GM19240 (cell line): Measurements from ENCODE around the gene TP53AIP1.

Experiments
- DNase-seq: peaks from one replicate; pipeline ENCODE4 v3.0.0; 2011; ENCODE audit warnings: low spot score; ENCODE audit not compliant: insufficient read length

TP53AIP1 gene

GRCh38 chr11:128943428-128943976 is 831 bp upstream of the TP53AIP1 start:
- no peak for DNase-seq

GRCh38 chr11:128942272-128942612 is 429 bp downstream of the TP53AIP1 start:
- no peak for DNase-seq

GRCh38 chr11:128941573-128942271 is 949 bp downstream of the TP53AIP1 start:
- DNase-seq: no peak

DNA sequence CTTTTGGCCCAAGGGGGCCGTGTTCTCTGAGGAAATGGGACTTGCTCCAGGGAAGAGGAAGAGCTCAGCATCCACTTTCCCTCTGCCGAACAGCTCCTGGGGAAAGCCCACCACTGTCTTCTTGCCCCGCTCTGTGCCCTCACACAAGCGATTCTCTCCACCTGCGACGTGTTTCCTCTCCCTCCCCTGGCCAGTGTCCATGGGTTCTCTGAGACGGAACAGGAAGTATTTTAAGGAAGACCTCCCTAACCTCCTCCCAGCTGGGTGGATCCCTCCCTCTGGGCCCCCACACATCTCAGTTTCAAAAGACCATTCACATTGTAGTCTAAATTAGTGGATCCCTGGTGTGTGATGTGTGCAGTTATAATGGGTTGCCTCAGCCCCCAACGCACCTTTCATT is 1.6 kb downstream of the TP53AIP1 start:
- DNase-seq: no peak

DNA sequence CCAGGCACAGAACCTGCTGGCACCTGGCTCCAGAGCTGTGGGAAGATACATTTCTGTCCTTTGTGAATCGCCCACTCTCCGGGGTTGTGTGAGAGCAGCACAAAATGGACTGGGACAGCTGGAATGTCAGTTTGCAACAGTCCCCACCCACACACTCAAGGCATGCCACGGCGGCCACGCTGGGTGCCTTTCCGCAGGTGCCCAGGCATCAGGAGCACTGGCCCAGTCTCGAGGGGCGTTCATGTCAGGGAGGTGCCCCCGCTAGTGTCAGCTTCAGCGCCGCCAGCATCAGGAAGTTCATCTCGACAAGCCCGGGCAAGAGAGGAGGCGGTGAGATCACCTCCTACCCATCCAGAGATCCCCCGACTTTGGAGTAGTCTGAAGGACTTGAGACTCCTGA is 2.1 kb downstream of the TP53AIP1 start:
- DNase-seq: no peak

DNA sequence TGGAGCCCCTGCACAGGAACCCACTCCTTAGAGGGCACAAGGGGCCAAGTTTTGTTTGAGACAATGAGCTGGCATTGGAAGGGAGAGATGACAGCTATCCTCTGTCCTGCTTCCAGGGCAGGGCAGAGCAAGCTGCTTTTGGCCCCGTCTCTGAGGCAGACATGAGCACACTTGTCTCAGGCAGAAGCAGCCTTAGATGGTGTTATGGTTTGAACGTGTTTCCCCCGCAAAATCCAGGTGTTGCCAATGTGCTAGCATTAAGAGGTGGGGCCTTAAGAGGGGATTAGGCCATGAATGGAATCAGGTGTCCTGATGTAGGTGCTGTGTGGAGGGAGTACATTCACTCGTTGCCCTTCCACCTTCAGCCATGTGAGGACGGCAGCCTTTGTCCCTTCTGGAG is 2.5 kb downstream of the TP53AIP1 start:
- no peak for DNase-seq

DNA sequence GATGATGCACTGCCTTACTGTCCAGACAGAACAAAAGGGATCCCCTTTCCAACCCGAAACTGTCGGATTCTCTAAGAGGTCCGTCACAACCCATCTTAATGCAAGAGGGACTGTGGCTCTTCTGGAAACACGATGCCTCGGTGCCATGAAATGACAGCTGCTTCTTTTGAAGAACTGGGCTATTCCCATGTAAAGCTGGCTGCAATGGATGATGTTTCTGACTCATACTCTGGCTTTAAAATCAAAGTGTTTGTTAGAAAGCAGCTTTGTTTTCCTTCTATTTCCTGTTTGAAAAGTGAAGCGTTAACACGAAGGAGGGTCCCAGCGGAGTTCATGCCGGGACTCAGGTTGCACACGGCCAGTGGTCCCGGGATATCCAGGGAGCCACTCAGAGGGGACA is 3.1 kb downstream of the TP53AIP1 start:
- no peak for DNase-seq

DNA sequence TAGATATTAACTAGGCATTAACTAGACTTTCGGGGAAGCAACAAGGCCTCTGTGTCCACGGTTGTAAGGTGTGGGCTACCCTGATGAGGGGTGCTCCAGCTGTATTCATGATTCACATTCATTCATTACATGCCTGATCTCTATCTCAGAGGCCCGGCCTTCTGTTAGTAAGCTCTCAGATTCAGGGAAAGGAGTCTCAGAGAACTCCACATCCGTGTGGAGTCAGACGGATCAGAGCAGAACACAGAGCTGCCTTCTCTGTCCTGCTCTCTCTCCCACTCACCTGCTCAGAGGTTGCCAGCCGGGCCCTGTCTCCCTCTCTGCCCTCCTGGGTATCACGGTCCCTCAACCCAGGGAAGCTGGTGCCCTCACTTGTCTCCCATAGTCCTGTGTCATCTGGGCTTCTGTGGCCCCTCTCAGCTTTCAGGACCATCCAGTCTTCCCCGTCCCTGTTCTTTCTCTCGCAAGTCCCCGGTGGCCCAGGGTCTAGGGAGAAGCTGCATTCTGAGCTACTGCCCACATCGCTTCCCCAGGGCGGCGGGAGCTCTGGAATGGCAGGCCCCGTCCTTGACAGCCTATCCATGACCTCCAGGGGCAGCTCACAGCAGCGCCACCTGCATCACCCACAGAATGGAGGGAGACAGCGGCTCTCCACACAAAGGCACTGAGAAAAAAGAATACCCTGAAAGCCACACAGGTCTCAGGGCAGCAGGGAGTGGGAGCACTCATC is 4.3 kb downstream of the TP53AIP1 start:
- no peak for DNase-seq

- DNase-seq: no peak
These were observed 5.2 kb downstream of the TP53AIP1 start for GRCh38 chr11:128937480-128937879.

DNA sequence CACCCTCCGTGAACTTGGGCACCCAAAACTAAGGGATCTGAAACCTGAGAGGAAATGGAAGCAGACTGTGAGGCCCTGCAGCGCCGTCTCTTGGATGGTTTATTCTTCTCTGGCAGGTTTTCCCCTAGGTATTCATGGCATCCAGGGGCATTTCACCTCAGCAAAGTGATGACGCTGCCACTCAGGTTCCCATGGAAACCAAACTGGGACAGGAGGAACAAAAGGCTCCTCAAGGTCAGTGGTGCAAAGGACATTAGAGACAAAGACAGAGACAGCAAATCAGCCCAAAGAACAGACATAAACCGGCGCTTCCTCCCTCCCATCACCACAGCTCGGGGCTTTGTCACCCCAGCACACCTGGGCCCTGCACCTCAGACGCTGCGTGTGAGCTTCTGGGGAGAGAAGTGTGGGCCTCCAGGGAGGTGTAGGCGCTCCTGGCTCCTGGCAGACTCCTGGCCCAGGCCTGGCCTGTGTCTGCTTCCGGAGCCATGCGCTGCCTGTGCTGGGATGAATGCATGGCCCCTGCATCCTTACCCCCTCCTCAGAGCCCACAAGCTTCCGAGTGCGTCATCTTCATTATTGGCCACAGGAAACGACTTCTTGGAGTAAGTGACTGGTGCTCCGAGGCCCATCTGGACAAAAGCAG is 5.9 kb downstream of the TP53AIP1 start:
- no peak for DNase-seq

DNA sequence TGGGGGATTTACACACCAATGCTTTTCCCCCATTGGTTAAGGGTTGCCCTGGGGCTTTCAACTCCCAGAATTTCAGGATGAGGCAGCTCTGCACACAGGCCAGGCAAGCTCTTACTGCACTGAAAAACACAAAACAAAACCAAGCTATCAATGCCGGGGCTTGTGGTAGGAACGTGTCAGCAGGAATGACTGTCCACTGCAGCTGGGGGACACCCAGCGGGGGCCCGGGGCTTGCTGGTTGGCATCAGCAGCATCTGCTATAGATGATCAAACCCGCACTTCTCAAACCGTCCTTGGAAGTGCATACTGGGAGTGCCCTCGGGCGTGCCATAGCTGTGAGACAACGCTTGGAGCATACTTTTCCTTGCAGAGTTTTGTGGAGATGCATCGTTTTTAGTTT is 7.7 kb downstream of the TP53AIP1 start:
- no peak for DNase-seq

- no peak for DNase-seq
These were observed 8.3 kb downstream of the TP53AIP1 start for GRCh38 chr11:128934351-128934750.

DNA sequence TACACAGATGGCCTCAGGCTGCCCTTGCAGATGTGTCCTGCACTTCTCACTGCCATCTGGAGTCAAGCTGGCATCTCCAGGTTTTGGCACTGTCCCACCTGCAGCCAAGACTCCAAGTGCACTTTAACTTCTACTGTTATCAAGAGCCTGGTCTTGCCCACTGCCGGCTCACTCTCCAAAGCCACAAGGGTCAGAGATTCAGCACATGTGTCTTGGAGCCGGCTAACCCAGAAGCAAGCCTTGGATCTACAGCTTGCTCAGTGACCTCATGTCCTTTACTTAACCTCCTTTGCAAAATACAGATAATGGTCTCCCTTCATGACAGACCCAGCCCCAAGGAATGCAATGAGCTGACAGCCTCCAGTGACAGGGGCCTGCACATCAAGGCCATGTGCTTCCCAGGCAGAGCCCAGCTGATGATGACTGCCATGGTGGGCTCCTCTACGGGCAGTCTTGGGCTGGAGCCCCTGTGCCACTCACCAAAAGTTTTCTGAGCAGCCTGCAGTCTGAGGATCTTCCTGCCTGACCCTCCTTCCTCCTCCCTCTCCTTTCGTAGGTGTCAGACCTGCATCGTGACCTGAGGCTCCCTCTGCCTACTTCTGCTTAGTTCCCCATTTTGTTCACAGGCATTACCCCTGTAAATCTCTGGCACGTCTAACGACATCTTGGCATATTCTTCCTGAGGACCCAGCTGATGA is 9.0 kb downstream of the TP53AIP1 start:
- no peak for DNase-seq

- no peak for DNase-seq
These were observed 11.0 kb downstream of the TP53AIP1 start for GRCh38 chr11:128931668-128932067.

DNA sequence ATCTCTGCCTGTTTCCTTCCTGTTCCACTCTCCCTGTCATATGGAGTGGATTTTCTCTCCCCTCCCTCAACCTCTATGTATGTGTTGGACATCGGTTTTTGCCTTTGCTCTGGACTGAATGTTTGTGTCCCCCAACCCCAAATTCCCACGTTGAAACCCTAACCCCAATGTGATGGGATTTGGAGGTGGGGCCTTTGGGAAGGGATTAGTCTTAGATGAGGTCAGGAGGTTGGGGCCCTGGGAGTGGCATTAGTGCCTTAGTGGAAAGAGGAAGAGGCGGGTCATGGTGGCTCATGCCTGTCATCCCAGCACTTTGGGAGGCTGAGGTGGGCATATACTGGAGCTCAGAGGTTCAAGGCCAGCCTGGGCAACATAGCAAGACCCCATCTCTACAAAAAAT is 11.6 kb downstream of the TP53AIP1 start:
- DNase-seq: no peak

DNA sequence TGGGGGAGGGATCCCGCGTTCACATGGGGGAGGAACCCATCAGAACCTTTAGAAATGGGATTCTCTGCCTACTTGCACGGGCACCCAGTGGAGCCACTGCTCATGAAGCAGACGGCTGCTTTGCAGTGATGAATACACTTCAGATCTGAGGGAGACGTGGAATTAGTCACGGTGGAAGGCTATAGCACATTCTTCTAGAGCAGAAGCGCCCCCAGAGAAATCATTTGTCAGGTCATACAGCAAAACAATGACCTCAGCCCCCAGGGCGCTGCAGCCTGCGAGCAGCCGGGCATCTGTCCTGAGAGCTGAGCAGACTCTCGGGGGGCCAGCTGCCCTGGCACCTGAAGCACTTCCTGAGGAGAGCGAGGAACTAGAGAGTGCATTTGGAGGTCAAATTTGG is 12.7 kb downstream of the TP53AIP1 start:
- no peak for DNase-seq

DNA sequence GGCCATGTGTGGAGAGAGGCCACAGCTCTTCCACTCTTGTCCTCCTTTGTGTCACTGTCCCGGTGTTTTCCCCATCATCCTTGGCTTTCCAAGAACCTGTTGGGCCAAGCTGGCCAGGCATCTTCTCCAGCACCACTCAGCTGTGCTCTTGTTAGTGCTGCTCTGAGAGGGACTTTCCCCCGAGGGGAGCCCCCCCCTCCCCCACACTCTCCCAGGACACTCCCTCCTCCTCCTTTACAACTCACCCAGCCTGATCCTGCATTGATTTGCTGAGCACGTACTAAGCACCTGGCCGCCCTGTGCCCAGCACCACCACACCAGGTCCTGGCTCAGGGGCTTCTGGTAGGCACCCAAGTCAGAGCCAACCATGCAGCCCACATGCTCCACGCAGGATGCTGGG is 13.2 kb downstream of the TP53AIP1 start:
- DNase-seq: no peak

DNA sequence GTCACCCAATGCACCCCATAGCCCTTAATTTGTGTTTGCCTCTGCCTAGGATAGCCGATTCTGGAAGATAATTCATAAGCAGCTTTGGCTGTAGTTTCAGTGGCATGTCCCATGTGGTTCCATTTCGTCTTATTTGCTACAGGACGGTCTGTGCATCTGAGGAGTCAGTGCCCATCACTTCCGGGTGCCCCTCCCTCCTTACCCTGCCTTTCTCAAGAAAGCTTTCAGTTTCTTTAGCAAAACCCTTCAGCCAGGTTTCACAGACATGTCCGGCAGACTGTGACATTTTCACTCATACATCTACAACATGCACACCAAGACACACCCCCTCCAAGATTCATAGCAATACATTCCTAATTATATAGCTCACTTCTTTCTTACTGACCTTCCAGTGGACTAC is 14.3 kb downstream of the TP53AIP1 start:
- DNase-seq: peak; percentile 86

DNA sequence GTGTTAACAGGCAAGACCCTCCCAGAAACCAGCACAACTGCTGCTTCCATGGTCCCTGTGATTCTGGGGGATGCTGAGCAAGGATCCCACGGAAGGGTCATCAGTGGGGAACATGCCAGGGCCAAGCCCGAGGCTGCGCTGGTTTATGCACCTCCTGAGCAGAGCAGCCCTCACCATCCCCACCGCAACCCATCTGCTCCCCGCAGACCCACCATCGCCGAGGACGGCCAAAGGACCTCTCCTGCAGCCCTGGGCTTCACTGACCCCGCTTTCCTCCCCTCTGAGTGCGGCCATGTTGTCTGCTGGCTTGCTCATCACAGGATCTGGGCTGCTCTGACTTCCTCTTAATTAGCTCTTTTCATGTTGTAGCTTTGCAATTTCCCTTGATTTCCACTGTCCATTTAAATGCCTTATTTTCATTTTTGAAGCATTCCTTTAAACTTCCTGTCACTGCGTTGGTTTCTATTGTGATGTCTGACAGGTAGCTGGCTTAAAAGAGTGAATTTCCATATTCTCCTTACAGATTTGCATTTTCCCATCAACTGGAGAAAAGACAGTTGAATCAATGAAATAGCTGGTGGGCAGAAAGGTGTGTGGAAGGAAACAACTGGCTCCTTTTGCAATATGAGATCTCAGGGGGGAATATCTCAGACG is 14.9 kb downstream of the TP53AIP1 start:
- DNase-seq: no peak

GRCh38 chr11:128927108-128927461 is 15.6 kb downstream of the TP53AIP1 start:
- DNase-seq: no peak

- no peak for DNase-seq
These were observed 16.1 kb downstream of the TP53AIP1 start for GRCh38 chr11:128926437-128927107.
